Activated CD8-positive, alpha-beta T cell treated with anti-CD3 and anti-CD28 coated beads for 36 hours (primary cell): Measurements from ENCODE around the gene SEC61A2. TPM values are rescaled to one million over a fixed set of nuclear protein-coding genes. Genes with fewer than 3 reads are reported as not detected.
"Not testable (repeated sequence)": the region's sequence is repeated elsewhere in the genome, so short reads cannot be mapped to it uniquely, and the experiment has no call there.

Source experiments
- ATAC-seq: fragments of 200-7000 bp; cut with Tn5 transposase; one replicate; pipeline ENCODE4 v1.10.0; 2021; ENCODE audit warnings: mild to moderate bottlenecking, moderate library complexity
- CTCF ChIA-PET: fragments of 350-600 bp; sonication (Branson Sonifier 250); formaldehyde crosslinking; loops from one replicate; lab custom pipeline; 2021; ENCODE audit warnings: antibody characterized with exemption; lab: Charles Lee
- POLR2A ChIA-PET: fragments of 350-600 bp; sonication (Branson Sonifier 250); formaldehyde crosslinking; loops from one replicate; lab custom pipeline; 2021; ENCODE audit warnings: antibody characterized with exemption; lab: Charles Lee
- DNase-seq: peaks from one replicate; pipeline ENCODE4 v3.0.0-alpha.2; 2020
- H3K27ac Mint-ChIP-seq: one replicate; pipeline ENCODE4 v1.8.0; 2021; ENCODE audit warnings: mild to moderate bottlenecking, mixed read lengths
- H3K27me3 Mint-ChIP-seq: one replicate; pipeline ENCODE4 v1.8.0; 2021; ENCODE audit warnings: mixed read lengths
- H3K36me3 Mint-ChIP-seq: one replicate; pipeline ENCODE4 v1.8.0; 2021; ENCODE audit warnings: low read depth, mixed read lengths
- H3K4me1 Mint-ChIP-seq: one replicate; pipeline ENCODE4 v1.8.0; 2021; ENCODE audit warnings: low read depth, mixed read lengths
- H3K4me3 Mint-ChIP-seq: one replicate; pipeline ENCODE4 v1.8.0; 2021; ENCODE audit warnings: mild to moderate bottlenecking, moderate library complexity, mixed read lengths
- H3K9me3 Mint-ChIP-seq: one replicate; pipeline ENCODE4 v1.8.0; 2021; ENCODE audit warnings: mixed read lengths
- intact Hi-C: fragments of 100-400 bp; cut with micrococcal nuclease; formaldehyde crosslinking; loops from one replicate; pipeline ENCODE4 v1.10.0; 2022
- total RNA-seq, 2 experiments: library from RNA; stranded (reverse); gene quantifications; one replicate each; pipeline ENCODE4 v1.2.3, GENCODE V29; 2021
- TF ChIP-seq, protein P1 (sequence below): fragments of 200-600 bp; IDR thresholded peaks from one replicate; pipeline ENCODE4 v1.8.0; 2022; ENCODE audit warnings: antibody characterized with exemption, mild to moderate bottlenecking

Gene SEC61A2
- total RNA-seq, 2 experiments from 2014 or later: 10.8 to 12.0 TPM

DNA sequence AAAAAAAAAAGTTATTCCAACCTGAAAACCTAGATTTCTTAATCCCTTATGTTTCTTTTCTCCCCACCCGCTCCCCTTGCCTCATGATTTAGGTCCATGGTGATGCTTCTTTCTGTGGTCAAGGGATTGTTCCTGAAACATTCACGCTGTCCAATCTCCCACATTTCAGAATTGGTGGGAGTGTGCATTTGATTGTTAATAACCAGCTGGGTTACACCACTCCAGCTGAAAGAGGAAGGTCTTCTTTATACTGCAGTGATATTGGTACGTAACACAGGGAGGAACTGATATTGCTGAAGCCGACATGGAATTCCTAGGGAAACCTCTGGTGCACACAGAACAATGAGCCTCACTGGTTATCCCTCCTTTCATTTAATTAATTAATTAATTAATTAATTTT, 38.1 kb upstream of the SEC61A2 start:
- intact Hi-C loops: no loop called here
- no peak overlapping the region for H3K27ac Mint-ChIP-seq
- TF ChIP-seq, protein P1, sequence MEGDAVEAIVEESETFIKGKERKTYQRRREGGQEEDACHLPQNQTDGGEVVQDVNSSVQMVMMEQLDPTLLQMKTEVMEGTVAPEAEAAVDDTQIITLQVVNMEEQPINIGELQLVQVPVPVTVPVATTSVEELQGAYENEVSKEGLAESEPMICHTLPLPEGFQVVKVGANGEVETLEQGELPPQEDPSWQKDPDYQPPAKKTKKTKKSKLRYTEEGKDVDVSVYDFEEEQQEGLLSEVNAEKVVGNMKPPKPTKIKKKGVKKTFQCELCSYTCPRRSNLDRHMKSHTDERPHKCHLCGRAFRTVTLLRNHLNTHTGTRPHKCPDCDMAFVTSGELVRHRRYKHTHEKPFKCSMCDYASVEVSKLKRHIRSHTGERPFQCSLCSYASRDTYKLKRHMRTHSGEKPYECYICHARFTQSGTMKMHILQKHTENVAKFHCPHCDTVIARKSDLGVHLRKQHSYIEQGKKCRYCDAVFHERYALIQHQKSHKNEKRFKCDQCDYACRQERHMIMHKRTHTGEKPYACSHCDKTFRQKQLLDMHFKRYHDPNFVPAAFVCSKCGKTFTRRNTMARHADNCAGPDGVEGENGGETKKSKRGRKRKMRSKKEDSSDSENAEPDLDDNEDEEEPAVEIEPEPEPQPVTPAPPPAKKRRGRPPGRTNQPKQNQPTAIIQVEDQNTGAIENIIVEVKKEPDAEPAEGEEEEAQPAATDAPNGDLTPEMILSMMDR: no peak
- no peaks in the 10 kb centered on the region for H3K4me1 Mint-ChIP-seq
- H3K4me3 Mint-ChIP-seq: no peak overlapping the region
- ChIA-PET POLR2A (no interaction called here), CTCF (no interaction called here)
- ATAC-seq: no peak
- peaks cover 15% of the 10 kb centered on the region for H3K36me3 Mint-ChIP-seq
- H3K27me3 Mint-ChIP-seq: no peaks in the 10 kb centered on the region
- H3K9me3 Mint-ChIP-seq: no peaks in the 10 kb centered on the region
- no peak for DNase-seq

DNA sequence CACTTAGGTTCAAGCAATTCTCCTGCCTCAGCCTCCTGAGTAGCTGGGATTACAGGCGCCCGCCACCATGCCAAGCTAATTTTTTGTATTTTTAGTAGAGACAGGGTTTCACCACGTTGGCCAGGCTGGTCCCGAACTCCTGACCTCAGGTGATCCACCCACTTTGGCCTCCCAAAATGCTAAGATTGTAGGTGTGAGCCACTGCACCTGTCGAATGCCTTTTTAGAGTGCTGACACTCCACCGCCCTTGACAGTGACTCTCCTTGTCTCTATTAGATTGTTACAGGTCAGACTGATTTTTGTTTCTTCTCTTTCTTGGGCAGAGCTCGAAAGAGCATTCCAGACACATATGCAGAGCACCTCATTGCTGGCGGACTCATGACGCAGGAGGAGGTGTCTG, 32.1 kb upstream of the SEC61A2 start:
- H3K4me1 Mint-ChIP-seq, intact Hi-C loops, H3K4me3 Mint-ChIP-seq, H3K27me3 Mint-ChIP-seq, DNase-seq, H3K27ac Mint-ChIP-seq, CTCF ChIA-PET, ATAC-seq, H3K9me3 Mint-ChIP-seq, POLR2A ChIA-PET: not testable (repeated sequence)
- H3K36me3 Mint-ChIP-seq: peaks cover 16% of the 10 kb centered on the region

DNA sequence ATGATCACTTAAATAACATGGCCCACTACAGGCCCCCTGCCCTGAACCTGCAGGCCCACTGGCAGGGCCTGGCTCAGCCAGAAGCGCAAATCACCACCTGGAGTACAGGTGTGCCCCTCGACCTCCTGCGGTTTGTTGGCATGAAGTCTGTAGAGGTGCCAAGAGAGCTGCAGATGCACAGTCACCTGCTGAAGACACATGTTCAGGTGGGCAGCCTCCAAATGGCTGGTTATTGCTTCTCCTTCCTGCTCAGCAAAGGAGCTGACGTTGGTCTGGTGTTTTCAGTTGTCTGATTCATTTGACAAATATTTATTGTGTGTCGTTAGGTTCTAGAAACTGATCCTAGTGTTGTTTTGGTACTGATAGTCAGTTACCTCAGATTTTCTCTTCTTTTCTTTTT, 31.7 kb upstream of the SEC61A2 start:
- Mint-ChIP-seq H3K36me3 (peaks cover 16% of the 10 kb centered on the region), H3K9me3 (no peaks in the 10 kb centered on the region), H3K27me3 (no peaks in the 10 kb centered on the region), H3K27ac (no peak overlapping the region), H3K4me1 (no peaks in the 10 kb centered on the region), H3K4me3 (no peak overlapping the region)
- ChIA-PET CTCF (no interaction called here), POLR2A (no interaction called here)
- no peak for DNase-seq
- intact Hi-C loops: no loop called here
- ATAC-seq: no peak
- TF ChIP-seq, protein P1: no peak

DNA sequence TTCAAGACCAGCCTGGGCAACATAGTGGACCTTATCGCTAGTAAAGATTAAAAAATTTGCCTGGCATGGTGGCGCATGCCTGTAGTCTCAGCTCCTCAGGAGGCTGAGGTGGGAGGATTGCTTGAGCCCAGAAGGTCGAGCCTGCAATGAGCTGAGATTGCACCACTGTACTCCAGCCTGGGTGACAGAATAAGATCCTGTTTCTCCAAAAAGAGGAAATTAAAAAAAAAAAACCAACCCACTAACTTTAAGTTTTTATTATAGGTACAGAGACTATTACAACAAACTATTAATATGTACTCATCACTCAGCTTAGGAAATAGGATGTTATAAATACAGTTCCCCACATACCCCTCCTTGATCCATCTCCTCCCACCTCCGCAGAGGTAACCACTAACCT, 30.5 kb upstream of the SEC61A2 start:
- ChIA-PET POLR2A (interaction anchor here (0.6 to 1.0 kb wide), 2 partner anchors 20 to 97 kb away, joined by 3 read pairs; partner anchors contain the start of genes CDC123 and NUDT5), CTCF (no interaction called here)
- Mint-ChIP-seq H3K27ac (no peak overlapping the region), H3K9me3 (no peaks in the 10 kb centered on the region), H3K27me3 (no peaks in the 10 kb centered on the region), H3K36me3 (peaks cover 21% of the 10 kb centered on the region), H3K4me3 (no peak overlapping the region), H3K4me1 (no peaks in the 10 kb centered on the region)
- DNase-seq: no peak
- TF ChIP-seq, protein P1: no peak
- intact Hi-C loops: no loop called here
- no peak for ATAC-seq

DNA sequence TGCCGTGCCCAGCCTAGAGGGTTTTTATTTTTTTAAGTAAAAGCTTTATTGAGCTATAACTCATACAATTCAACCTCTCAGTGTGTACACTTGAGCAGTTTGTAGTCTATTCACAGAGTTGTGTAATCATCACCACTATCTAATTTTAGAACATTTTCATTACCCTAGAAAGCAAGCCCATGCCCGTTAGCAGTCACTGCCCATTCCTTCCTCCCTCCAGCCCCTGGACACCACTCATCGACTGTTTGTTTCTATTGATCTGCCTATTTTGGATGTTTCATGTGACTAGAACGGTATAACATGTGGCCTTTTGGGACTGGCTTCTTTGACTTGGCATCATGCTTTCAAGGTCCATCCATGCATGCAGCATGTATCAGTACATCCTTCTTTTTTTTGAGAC, 25.7 kb upstream of the SEC61A2 start:
- DNase-seq: no peak
- ATAC-seq: no peak
- CTCF ChIA-PET: no interaction called here
- POLR2A ChIA-PET: no interaction called here
- Mint-ChIP-seq H3K9me3 (no peaks in the 10 kb centered on the region), H3K4me3 (no peak overlapping the region), H3K36me3 (peaks cover 33% of the 10 kb centered on the region), H3K27me3 (no peaks in the 10 kb centered on the region), H3K27ac (peak overlapping the region; percentile 4), H3K4me1 (no peaks in the 10 kb centered on the region)
- TF ChIP-seq, protein P1: no peak
- intact Hi-C loops: no loop called here

DNA sequence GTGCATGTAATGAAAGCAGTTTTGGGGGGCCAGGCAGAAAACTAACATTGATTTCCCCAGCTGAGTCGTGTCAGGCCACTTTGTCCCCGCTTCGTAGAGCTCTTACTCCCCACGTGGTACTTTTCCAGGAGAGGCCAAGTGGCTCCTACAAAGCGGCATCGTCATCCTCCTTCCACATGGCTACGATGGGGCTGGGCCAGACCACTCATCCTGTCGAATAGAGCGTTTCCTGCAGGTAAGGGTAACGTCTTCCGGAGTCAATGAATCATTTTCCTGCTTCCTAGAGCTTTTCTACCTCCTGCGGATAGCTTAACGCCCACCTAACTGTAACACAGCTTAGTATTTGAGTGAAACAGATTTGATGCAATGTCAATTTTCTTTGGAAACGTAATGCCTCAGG, 21.7 kb upstream of the SEC61A2 start:
- DNase-seq: no peak
- no peak overlapping the region for H3K4me3 Mint-ChIP-seq
- H3K9me3 Mint-ChIP-seq: no peaks in the 10 kb centered on the region
- peaks cover 14% of the 10 kb centered on the region for H3K4me1 Mint-ChIP-seq
- H3K27ac Mint-ChIP-seq: no peak overlapping the region
- TF ChIP-seq, protein P1: no peak
- H3K27me3 Mint-ChIP-seq: no peaks in the 10 kb centered on the region
- ATAC-seq: no peak
- POLR2A ChIA-PET: no interaction called here
- peaks cover 40% of the 10 kb centered on the region for H3K36me3 Mint-ChIP-seq
- intact Hi-C loops: no loop called here
- CTCF ChIA-PET: interaction anchor here (1.1 kb wide), 1 partner anchor 12 kb away, joined by 3 read pairs; no protein-coding TSS in a partner anchor
